Neuron (in vitro differentiated cells): ENCODE results near the gene GRB10.

ENCODE experiments used
- H2AFZ ChIP-seq: one replicate; pipeline ENCODE4 v1.6.1; 2013; ENCODE audit warnings: low read depth, mild to moderate bottlenecking, inconsistent platforms, low read length, moderate library complexity
- H3K27me3 ChIP-seq: one replicate; pipeline ENCODE4 v1.6.1; 2013; ENCODE audit warnings: low read length; ENCODE audit not compliant: insufficient read depth
- H3K36me3 ChIP-seq: one replicate; pipeline ENCODE4 v1.6.1; 2013; ENCODE audit warnings: low read length; ENCODE audit not compliant: insufficient read depth
- H3K4me1 ChIP-seq: one replicate; pipeline ENCODE4 v1.6.1; 2013; ENCODE audit warnings: low read length; ENCODE audit not compliant: insufficient read depth
- H3K4me3 ChIP-seq: 2 replicates; pipeline ENCODE4 v1.5.1; 2013; ENCODE audit warnings: mild to moderate bottlenecking, low read length, moderate library complexity
- H3K9me3 ChIP-seq: one replicate; pipeline ENCODE4 v1.6.1; 2013; ENCODE audit warnings: low read length

The GRB10 gene

GRCh38 chr7:50712252-50713122 is 70.2 kb downstream of the GRB10 start:
- Histone ChIP-seq H3K4me3 (no peak overlapping the region), H2AFZ (no peak overlapping the region), H3K36me3 (no peaks in the 10 kb centered on the region), H3K9me3 (peaks cover 5% of the 10 kb centered on the region), H3K27me3 (no peaks in the 10 kb centered on the region), H3K4me1 (no peaks in the 10 kb centered on the region)

GRCh38 chr7:50711271-50712175 is 71.2 kb downstream of the GRB10 start:
- no peak overlapping the region for H3K4me3 ChIP-seq
- H3K27me3 ChIP-seq, result no peaks in the 10 kb centered on the region
- no peak overlapping the region for H2AFZ ChIP-seq
- H3K4me1 ChIP-seq, result no peaks in the 10 kb centered on the region
- H3K36me3 ChIP-seq, result no peaks in the 10 kb centered on the region
- H3K9me3 ChIP-seq, result peaks cover 5% of the 10 kb centered on the region

- Histone ChIP-seq H3K4me3 (no peak overlapping the region), H3K36me3 (no peaks in the 10 kb centered on the region), H3K27me3 (no peaks in the 10 kb centered on the region), H2AFZ (no peak overlapping the region), H3K9me3 (peaks cover 2% of the 10 kb centered on the region), H3K4me1 (no peaks in the 10 kb centered on the region)
Measured at GRCh38 chr7:50710441-50711154, 72.1 kb downstream of the GRB10 start.

- H2AFZ ChIP-seq, result no peak overlapping the region
- peaks cover 5% of the 10 kb centered on the region for H3K36me3 ChIP-seq
- H3K4me3 ChIP-seq, result no peak overlapping the region
- H3K9me3 ChIP-seq, result peaks cover 2% of the 10 kb centered on the region
- H3K4me1 ChIP-seq, result no peaks in the 10 kb centered on the region
- H3K27me3 ChIP-seq, result no peaks in the 10 kb centered on the region
Measured at GRCh38 chr7:50709151-50709550, 73.5 kb downstream of the GRB10 start.

GRCh38 chr7:50707236-50708006 is 75.3 kb downstream of the GRB10 start:
- peaks cover 18% of the 10 kb centered on the region for H3K36me3 ChIP-seq
- H3K9me3 ChIP-seq, result no peaks in the 10 kb centered on the region
- no peaks in the 10 kb centered on the region for H3K4me1 ChIP-seq
- no peaks in the 10 kb centered on the region for H3K27me3 ChIP-seq
- no peak overlapping the region for H2AFZ ChIP-seq
- H3K4me3 ChIP-seq, result no peak overlapping the region

GRCh38 chr7:50706469-50706937 is 76.2 kb downstream of the GRB10 start:
- Histone ChIP-seq H3K36me3 (peaks cover 26% of the 10 kb centered on the region), H3K27me3 (no peaks in the 10 kb centered on the region), H2AFZ (no peak overlapping the region), H3K9me3 (no peaks in the 10 kb centered on the region), H3K4me3 (no peak overlapping the region), H3K4me1 (no peaks in the 10 kb centered on the region)

- no peaks in the 10 kb centered on the region for H3K27me3 ChIP-seq
- no peaks in the 10 kb centered on the region for H3K9me3 ChIP-seq
- peaks cover 36% of the 10 kb centered on the region for H3K36me3 ChIP-seq
- H3K4me1 ChIP-seq, result no peaks in the 10 kb centered on the region
- H3K4me3 ChIP-seq, result no peak overlapping the region
- no peak overlapping the region for H2AFZ ChIP-seq
Measured at GRCh38 chr7:50704844-50705243, 77.9 kb downstream of the GRB10 start.

- Histone ChIP-seq H3K9me3 (no peaks in the 10 kb centered on the region), H3K36me3 (peaks cover 36% of the 10 kb centered on the region), H2AFZ (no peak overlapping the region), H3K27me3 (no peaks in the 10 kb centered on the region), H3K4me1 (no peaks in the 10 kb centered on the region), H3K4me3 (no peak overlapping the region)
Measured at GRCh38 chr7:50703654-50704053, 79.0 kb downstream of the GRB10 start.

GRCh38 chr7:50699143-50699542 is 83.6 kb downstream of the GRB10 start:
- peaks cover 44% of the 10 kb centered on the region for H3K36me3 ChIP-seq
- H3K9me3 ChIP-seq, result peaks cover 2% of the 10 kb centered on the region
- no peaks in the 10 kb centered on the region for H3K4me1 ChIP-seq
- no peaks in the 10 kb centered on the region for H3K27me3 ChIP-seq
- H3K4me3 ChIP-seq, result no peak overlapping the region
- no peak overlapping the region for H2AFZ ChIP-seq

- H3K36me3 ChIP-seq, result peaks cover 32% of the 10 kb centered on the region
Measured at GRCh38 chr7:50697748-50698147, 84.9 kb downstream of the GRB10 start.

GRCh38 chr7:50696810-50697582 is 85.7 kb downstream of the GRB10 start:
- H3K9me3 ChIP-seq, result peaks cover 2% of the 10 kb centered on the region
- peaks cover 28% of the 10 kb centered on the region for H3K36me3 ChIP-seq
- H3K27me3 ChIP-seq, result no peaks in the 10 kb centered on the region
- peaks cover 3% of the 10 kb centered on the region for H3K4me1 ChIP-seq
- no peak overlapping the region for H3K4me3 ChIP-seq
- H2AFZ ChIP-seq, result no peak overlapping the region

More at GRCh38 chr7:50697748-50698147, 84.9 kb downstream of the GRB10 start:
- Histone ChIP-seq H3K4me1 (peaks cover 3% of the 10 kb centered on the region), H3K9me3 (peaks cover 2% of the 10 kb centered on the region), H3K4me3 (no peak overlapping the region), H2AFZ (no peak overlapping the region), H3K27me3 (no peaks in the 10 kb centered on the region)
